ENCODE data around the gene FAM20B. TPM values are rescaled to one million over a fixed set of nuclear protein-coding genes. Genes with fewer than 3 reads are reported as not detected.
A peak's percentile ranks its signal among the peaks of the same experiment; 100 is the strongest.

FAM20B gene
- total and polyA plus RNA-seq, 2 of the 13 experiments (the other 11 are each of a cell fraction or from before 2014, with no cell fraction given), result 13.8 to 26.9 TPM

DNA sequence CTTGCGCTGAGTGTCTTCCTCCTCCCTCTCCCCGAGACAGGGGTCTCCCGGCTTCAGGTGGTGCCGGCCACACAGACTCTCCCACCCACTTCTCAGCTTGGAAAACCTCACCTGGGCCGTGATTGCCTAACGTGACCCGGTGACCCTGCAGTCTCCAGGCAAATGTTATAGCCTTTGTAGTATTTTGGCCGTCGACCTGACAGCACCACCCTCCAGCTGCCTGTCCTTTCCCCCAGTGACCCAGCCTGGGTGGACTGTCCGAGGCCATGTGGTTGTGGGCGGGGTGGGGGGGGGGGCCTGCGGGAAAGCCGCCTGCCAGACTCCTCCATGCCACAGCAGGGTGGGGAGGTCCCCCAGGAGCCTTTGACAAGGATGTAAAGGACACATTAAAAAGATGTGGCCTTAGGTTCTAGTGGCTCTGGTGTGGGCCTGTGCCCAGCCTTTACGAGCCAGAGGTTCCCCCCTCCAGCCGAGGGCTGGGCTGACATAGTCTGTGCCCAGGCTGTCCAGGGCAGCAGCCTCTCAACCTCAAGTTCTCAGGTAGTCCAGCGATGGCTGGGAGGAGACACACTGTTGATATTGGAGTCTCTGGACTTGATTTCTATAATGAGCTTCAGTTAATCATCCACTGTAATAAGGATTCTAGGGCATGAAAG lies 64.3 kb downstream of the FAM20B start (continued):
- TF ChIP-seq FLYWCH1 (CRISPR knock-in tag; IDR thresholded peaks at IDR 0.05) (no peak), IKZF1 (IDR thresholded peaks at IDR 0.05) (no peak), GATAD2A (CRISPR knock-in tag; IDR thresholded peaks at IDR 0.05) (peak; percentile 57; the same call in 1 of the 2 replicates), MXI1 (IDR thresholded peaks at IDR 0.05; ENCODE audit: borderline replicate concordance, low read depth, low read length) (no peak), ZEB1 (IDR thresholded peaks at IDR 0.05; ENCODE audit: insufficient replicate concordance, low read depth) (peak; percentile 78), SRSF9 (IDR thresholded peaks at IDR 0.05; ENCODE audit: borderline replicate concordance, insufficient read depth, low read depth, low read length, poor library complexity, severe bottlenecking) (no peak), HNF1A (IDR thresholded peaks at IDR 0.05; ENCODE audit: low read depth) (no peak), HNF1A (CRISPR knock-in tag; IDR thresholded peaks at IDR 0.05; ENCODE audit: borderline replicate concordance) (no peak), CBX1 (IDR thresholded peaks at IDR 0.05; ENCODE audit: low read depth) (no peak), ZNF543 (CRISPR knock-in tag; IDR thresholded peaks at IDR 0.05) (no peak), ZZZ3 (CRISPR knock-in tag; IDR thresholded peaks at IDR 0.05; ENCODE audit: borderline replicate concordance) (no peak)
- TF ChIP-seq, protein P1, sequence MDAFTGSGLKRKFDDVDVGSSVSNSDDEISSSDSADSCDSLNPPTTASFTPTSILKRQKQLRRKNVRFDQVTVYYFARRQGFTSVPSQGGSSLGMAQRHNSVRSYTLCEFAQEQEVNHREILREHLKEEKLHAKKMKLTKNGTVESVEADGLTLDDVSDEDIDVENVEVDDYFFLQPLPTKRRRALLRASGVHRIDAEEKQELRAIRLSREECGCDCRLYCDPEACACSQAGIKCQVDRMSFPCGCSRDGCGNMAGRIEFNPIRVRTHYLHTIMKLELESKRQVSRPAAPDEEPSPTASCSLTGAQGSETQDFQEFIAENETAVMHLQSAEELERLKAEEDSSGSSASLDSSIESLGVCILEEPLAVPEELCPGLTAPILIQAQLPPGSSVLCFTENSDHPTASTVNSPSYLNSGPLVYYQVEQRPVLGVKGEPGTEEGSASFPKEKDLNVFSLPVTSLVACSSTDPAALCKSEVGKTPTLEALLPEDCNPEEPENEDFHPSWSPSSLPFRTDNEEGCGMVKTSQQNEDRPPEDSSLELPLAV (CRISPR knock-in tag; conservative IDR thresholded peaks at IDR 0.05; ENCODE audit: low read depth), result no peak
- TF ChIP-seq, protein P2, sequence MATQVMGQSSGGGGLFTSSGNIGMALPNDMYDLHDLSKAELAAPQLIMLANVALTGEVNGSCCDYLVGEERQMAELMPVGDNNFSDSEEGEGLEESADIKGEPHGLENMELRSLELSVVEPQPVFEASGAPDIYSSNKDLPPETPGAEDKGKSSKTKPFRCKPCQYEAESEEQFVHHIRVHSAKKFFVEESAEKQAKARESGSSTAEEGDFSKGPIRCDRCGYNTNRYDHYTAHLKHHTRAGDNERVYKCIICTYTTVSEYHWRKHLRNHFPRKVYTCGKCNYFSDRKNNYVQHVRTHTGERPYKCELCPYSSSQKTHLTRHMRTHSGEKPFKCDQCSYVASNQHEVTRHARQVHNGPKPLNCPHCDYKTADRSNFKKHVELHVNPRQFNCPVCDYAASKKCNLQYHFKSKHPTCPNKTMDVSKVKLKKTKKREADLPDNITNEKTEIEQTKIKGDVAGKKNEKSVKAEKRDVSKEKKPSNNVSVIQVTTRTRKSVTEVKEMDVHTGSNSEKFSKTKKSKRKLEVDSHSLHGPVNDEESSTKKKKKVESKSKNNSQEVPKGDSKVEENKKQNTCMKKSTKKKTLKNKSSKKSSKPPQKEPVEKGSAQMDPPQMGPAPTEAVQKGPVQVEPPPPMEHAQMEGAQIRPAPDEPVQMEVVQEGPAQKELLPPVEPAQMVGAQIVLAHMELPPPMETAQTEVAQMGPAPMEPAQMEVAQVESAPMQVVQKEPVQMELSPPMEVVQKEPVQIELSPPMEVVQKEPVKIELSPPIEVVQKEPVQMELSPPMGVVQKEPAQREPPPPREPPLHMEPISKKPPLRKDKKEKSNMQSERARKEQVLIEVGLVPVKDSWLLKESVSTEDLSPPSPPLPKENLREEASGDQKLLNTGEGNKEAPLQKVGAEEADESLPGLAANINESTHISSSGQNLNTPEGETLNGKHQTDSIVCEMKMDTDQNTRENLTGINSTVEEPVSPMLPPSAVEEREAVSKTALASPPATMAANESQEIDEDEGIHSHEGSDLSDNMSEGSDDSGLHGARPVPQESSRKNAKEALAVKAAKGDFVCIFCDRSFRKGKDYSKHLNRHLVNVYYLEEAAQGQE (IDR thresholded peaks at IDR 0.05; ENCODE audit: borderline replicate concordance in 1 of 2, low read depth in 1 of 2, low read length in 2 of 2), result no peak
- TF ChIP-seq, protein P3, sequence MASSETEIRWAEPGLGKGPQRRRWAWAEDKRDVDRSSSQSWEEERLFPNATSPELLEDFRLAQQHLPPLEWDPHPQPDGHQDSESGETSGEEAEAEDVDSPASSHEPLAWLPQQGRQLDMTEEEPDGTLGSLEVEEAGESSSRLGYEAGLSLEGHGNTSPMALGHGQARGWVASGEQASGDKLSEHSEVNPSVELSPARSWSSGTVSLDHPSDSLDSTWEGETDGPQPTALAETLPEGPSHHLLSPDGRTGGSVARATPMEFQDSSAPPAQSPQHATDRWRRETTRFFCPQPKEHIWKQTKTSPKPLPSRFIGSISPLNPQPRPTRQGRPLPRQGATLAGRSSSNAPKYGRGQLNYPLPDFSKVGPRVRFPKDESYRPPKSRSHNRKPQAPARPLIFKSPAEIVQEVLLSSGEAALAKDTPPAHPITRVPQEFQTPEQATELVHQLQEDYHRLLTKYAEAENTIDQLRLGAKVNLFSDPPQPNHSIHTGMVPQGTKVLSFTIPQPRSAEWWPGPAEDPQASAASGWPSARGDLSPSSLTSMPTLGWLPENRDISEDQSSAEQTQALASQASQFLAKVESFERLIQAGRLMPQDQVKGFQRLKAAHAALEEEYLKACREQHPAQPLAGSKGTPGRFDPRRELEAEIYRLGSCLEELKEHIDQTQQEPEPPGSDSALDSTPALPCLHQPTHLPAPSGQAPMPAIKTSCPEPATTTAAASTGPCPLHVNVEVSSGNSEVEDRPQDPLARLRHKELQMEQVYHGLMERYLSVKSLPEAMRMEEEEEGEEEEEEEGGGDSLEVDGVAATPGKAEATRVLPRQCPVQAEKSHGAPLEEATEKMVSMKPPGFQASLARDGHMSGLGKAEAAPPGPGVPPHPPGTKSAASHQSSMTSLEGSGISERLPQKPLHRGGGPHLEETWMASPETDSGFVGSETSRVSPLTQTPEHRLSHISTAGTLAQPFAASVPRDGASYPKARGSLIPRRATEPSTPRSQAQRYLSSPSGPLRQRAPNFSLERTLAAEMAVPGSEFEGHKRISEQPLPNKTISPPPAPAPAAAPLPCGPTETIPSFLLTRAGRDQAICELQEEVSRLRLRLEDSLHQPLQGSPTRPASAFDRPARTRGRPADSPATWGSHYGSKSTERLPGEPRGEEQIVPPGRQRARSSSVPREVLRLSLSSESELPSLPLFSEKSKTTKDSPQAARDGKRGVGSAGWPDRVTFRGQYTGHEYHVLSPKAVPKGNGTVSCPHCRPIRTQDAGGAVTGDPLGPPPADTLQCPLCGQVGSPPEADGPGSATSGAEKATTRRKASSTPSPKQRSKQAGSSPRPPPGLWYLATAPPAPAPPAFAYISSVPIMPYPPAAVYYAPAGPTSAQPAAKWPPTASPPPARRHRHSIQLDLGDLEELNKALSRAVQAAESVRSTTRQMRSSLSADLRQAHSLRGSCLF (CRISPR knock-in tag; IDR thresholded peaks at IDR 0.05; ENCODE audit: borderline replicate concordance), result no peak
